ENCODE measurements around the gene TBC1D16. TPM values are rescaled to one million over a fixed set of nuclear protein-coding genes. Genes with fewer than 3 reads are reported as not detected.
"Not testable (repeated sequence)": the region's sequence is repeated elsewhere in the genome, so short reads cannot be mapped to it uniquely, and the experiment has no call there.

Gene TBC1D16
- total and polyA plus RNA-seq, 7 donors = 1.7 to 11.4 (median 6.5) TPM

GRCh38 chr17:79965806-79966205 lies 69.9 kb downstream of the TBC1D16 start:
- whole genome bisulfite sequencing, 3 donors = 32 to 55% (median 46%) methylated on average over 6 of the region's 6 CpGs
- Histone ChIP-seq H3K9me3 (no peaks in the 10 kb centered on the region), H3K4me3 (no peak overlapping the region), H3K27ac (no peak overlapping the region), H3K36me3 (ENCODE audit: insufficient read depth in 1 of 2, low read depth in 1 of 2) (no peaks in the 10 kb centered on the region), H3K27me3 (ENCODE audit: insufficient read depth in 3 of 3, low read length in 2 of 3) (no peaks in the 10 kb centered on the region), H3K4me1 (no peaks in the 10 kb centered on the region)
- DNase-seq (peak in 1 of 2 donors; percentile 4), ATAC-seq (no peak)
- intact Hi-C loops (cut with DNase I) = no loop called here
- no peak for TF ChIP-seq CTCF (IDR thresholded peaks at IDR 0.05)

- ATAC-seq; H3K4me1 ChIP-seq; H3K36me3 ChIP-seq (ENCODE audit: insufficient read depth in 1 of 2, low read depth in 1 of 2); H3K4me3 ChIP-seq; H3K9me3 ChIP-seq; H3K27ac ChIP-seq; H3K27me3 ChIP-seq (ENCODE audit: insufficient read depth in 3 of 3, low read length in 2 of 3); intact Hi-C loops (cut with DNase I): not testable (repeated sequence)
- DNase-seq = peak in 1 of 2 donors; percentile 2
- 97 to 99% (median 97%) methylated on average over 6 of the region's 6 CpGs for WGBS, 3 donors
Measured at GRCh38 chr17:79962467-79962866, 73.2 kb downstream of the TBC1D16 start.

GRCh38 chr17:79961567-79961966 lies 74.1 kb downstream of the TBC1D16 start:
- H3K4me3 ChIP-seq; H3K27me3 ChIP-seq (ENCODE audit: insufficient read depth in 3 of 3, low read length in 2 of 3); H3K27ac ChIP-seq; ATAC-seq; intact Hi-C loops (cut with DNase I); H3K9me3 ChIP-seq; DNase-seq; H3K4me1 ChIP-seq; H3K36me3 ChIP-seq (ENCODE audit: insufficient read depth in 1 of 2, low read depth in 1 of 2): not testable (repeated sequence)
- 98 to 99% (median 98%) methylated on average over 9 of the region's 9 CpGs for WGBS, 3 donors

- intact Hi-C loops (cut with DNase I) = no loop called here
- 73 to 78% (median 77%) methylated on average over 8 to 9 of the region's 9 CpGs for WGBS, 3 donors
- no peaks in the 10 kb centered on the region for H3K27me3 ChIP-seq (ENCODE audit: insufficient read depth in 3 of 3, low read length in 2 of 3)
- DNase-seq = no peak
- no peaks in the 10 kb centered on the region for H3K9me3 ChIP-seq
- no peaks in the 10 kb centered on the region for H3K4me1 ChIP-seq
- H3K36me3 ChIP-seq (ENCODE audit: insufficient read depth in 1 of 2, low read depth in 1 of 2) = no peaks in the 10 kb centered on the region
- ATAC-seq = no peak
- TF ChIP-seq CTCF (IDR thresholded peaks at IDR 0.05) = no peak
- H3K4me3 ChIP-seq = no peak overlapping the region
- H3K27ac ChIP-seq = no peak overlapping the region
Measured at GRCh38 chr17:79960788-79961522, 74.7 kb downstream of the TBC1D16 start.

GRCh38 chr17:79959042-79959441 lies 76.6 kb downstream of the TBC1D16 start:
- 91 to 96% (median 92%) methylated on average over 4 of the region's 4 CpGs for WGBS, 3 donors
- Histone ChIP-seq H3K27me3 (ENCODE audit: insufficient read depth in 3 of 3, low read length in 2 of 3) (no peaks in the 10 kb centered on the region), H3K27ac (no peak overlapping the region), H3K4me3 (no peak overlapping the region), H3K4me1 (no peaks in the 10 kb centered on the region), H3K9me3 (no peaks in the 10 kb centered on the region), H3K36me3 (ENCODE audit: insufficient read depth in 1 of 2, low read depth in 1 of 2) (no peaks in the 10 kb centered on the region)
- intact Hi-C loops (cut with DNase I) = no loop called here
- TF ChIP-seq CTCF (IDR thresholded peaks at IDR 0.05) = no peak
- ATAC-seq (no peak), DNase-seq (no peak)

GRCh38 chr17:79956853-79957252 lies 78.8 kb downstream of the TBC1D16 start:
- no peaks in the 10 kb centered on the region for H3K4me1 ChIP-seq
- intact Hi-C loops (cut with DNase I) = no loop called here
- H3K36me3 ChIP-seq (ENCODE audit: insufficient read depth in 1 of 2, low read depth in 1 of 2) = no peaks in the 10 kb centered on the region
- ATAC-seq = no peak
- no peak for TF ChIP-seq CTCF (IDR thresholded peaks at IDR 0.05)
- H3K27me3 ChIP-seq (ENCODE audit: insufficient read depth in 3 of 3, low read length in 2 of 3) = no peaks in the 10 kb centered on the region
- WGBS, 3 donors = 91 to 97% (median 91%) methylated on average over 6 of the region's 6 CpGs
- no peak overlapping the region for H3K4me3 ChIP-seq
- DNase-seq = peak in 1 of 2 donors; percentile 36
- H3K9me3 ChIP-seq = no peaks in the 10 kb centered on the region
- no peak overlapping the region for H3K27ac ChIP-seq

GRCh38 chr17:79956441-79956735 lies 79.3 kb downstream of the TBC1D16 start:
- H3K27me3 ChIP-seq (ENCODE audit: insufficient read depth in 3 of 3, low read length in 2 of 3); H3K27ac ChIP-seq; H3K4me3 ChIP-seq; H3K36me3 ChIP-seq (ENCODE audit: insufficient read depth in 1 of 2, low read depth in 1 of 2); intact Hi-C loops (cut with DNase I); H3K4me1 ChIP-seq; ATAC-seq; H3K9me3 ChIP-seq: not testable (repeated sequence)
- DNase-seq = peak in 1 of 2 donors; percentile 23
- 95 to 97% (median 96%) methylated on average over 8 of the region's 8 CpGs for WGBS, 3 donors
